Activated naive CD4-positive, alpha-beta T cell treated with Interleukin-2 at 50 U/mL for 16 hours (primary cell): ENCODE data around the gene GRIP2.

Source experiments
- DNase-seq: peaks from one replicate; pipeline ENCODE4 v3.0.0-alpha.2; 2020

The GRIP2 gene

GRCh38 chr3:14561051-14561960, 21.2 kb upstream of the GRIP2 start:
- no peak for DNase-seq

- no peak for DNase-seq
Measured at GRCh38 chr3:14560110-14560509, 20.0 kb upstream of the GRIP2 start.

DNA sequence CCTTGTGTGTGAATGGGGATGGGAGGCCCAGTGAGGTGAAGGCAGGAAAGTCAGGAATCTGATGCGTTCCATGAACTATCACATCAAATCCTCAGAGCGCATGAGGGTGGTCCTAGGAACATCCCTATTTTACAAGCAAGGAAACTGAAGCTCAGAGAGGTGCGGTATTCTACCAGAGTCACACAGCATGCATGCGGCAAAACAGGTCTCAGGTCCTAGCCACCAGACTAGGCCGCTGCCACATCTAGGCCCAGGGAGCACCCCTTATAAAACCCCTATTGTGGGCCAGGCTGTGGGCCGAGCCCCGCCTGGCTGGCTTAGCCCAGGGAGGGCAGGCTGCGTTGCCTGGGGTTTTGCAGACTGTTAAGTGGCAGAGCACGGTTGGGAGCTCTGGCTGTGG, 17.9 kb upstream of the GRIP2 start:
- DNase-seq = no peak

GRCh38 chr3:14555835-14556234, 15.7 kb upstream of the GRIP2 start:
- DNase-seq = no peak

DNA sequence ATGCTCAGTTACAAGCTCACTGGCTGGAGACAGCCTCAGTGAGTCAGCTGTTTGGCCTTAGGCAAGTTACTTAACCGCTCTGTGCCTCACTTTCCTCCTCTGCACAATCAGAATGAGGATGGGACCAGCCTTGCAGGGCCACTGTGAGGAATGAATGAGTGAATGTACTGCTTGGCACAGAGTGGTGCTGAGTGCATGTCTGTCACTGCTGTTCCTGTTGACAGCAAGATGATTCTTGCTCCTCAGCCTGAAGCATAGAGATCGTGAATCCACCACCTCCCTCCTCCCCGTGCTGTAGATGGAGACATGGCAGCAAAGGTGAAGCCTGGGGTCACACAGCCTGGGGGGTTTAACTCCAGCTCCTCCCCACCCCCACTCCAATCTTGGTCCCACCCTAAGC, 14.6 kb upstream of the GRIP2 start:
- DNase-seq = no peak

DNA sequence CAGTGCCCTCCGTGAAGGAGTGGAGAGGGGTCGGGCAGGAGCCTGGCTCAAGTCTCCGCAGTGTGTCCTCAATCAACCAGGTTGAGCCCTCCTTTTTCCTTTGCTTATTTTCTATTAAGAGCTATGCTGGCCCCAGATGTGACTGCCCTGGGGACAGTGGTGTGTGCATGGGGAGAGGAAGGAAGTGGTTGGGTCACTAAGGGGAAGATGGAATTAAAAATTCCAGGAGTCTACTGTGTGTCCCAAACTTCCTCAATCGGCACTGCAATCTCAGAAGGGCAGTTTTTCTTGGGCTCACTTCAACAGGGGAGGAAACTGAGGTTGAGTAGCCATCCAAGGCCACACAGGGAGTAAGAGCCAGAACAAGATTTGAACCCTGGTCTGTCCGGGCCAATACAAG, 13.7 kb upstream of the GRIP2 start:
- DNase-seq = no peak

DNA sequence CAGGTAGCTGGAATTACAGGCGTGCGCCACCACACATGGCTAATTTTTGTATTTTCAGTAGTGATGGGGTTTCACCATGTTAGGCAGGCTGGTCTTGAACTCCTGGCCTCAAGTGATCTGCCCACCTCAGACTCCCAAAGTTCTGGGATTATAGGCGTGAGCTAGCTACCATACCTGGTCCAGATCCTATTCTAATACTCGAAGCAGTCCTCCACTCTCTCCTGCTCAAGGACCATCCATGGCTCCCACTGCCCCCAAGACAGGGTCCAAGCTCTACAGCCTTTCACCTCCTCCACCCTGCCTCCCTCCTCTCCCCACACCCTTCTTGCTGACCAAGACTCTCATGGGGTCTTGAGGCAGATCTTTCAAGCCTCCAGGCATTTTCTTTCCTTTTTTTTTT, 12.6 kb upstream of the GRIP2 start:
- no peak for DNase-seq

- DNase-seq = no peak
Measured at GRCh38 chr3:14552041-14552648, 12.0 kb upstream of the GRIP2 start.

GRCh38 chr3:14550651-14551611, 10.8 kb upstream of the GRIP2 start:
- DNase-seq = no peak

DNA sequence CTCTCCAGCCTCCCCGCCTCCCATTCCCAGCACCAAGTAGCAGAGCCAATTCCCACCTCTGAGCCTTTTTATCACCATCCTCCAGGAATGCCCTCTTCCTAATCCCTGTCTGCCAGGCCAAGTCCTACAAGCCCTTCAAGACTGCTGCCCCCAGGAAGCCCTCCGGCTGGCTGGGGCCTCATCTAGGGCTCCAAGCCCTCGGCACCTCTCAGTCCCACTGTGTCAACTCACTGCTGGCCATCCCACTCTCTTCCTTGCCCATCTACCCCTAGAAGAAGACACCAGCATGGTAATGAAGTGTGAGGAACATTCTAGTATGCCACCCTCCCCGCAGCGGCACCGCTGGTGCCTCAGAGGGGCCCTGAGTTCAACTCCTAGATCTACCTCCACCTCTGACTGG, 10.0 kb upstream of the GRIP2 start:
- no peak for DNase-seq

GRCh38 chr3:14549256-14549919, 9.2 kb upstream of the GRIP2 start:
- no peak for DNase-seq

DNA sequence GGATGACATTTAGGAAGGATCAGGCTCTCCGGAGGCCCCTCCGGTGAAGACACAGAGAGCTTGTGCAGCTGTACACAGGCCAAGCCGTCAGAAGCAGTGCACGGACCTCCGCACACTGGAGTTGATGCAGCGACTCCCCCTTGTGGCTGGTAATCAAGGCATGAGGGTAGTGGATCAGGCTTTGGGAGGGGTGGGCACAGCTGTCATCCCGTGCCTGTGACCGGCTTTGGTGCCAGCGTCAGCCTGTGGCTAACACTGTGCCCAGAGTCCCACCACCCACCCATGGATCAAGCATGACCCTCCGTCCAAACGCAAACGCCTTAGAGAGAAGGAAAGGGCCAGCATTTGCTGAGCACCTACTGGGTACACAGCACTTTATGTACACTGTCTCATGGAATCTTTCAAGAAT, 8.2 kb upstream of the GRIP2 start:
- DNase-seq = peak; percentile 19

GRCh38 chr3:14547693-14548092, 7.6 kb upstream of the GRIP2 start:
- DNase-seq = no peak

- no peak for DNase-seq
Measured at GRCh38 chr3:14546041-14546440, 5.9 kb upstream of the GRIP2 start.

- DNase-seq = no peak
Measured at GRCh38 chr3:14545251-14545635, 5.1 kb upstream of the GRIP2 start.

DNA sequence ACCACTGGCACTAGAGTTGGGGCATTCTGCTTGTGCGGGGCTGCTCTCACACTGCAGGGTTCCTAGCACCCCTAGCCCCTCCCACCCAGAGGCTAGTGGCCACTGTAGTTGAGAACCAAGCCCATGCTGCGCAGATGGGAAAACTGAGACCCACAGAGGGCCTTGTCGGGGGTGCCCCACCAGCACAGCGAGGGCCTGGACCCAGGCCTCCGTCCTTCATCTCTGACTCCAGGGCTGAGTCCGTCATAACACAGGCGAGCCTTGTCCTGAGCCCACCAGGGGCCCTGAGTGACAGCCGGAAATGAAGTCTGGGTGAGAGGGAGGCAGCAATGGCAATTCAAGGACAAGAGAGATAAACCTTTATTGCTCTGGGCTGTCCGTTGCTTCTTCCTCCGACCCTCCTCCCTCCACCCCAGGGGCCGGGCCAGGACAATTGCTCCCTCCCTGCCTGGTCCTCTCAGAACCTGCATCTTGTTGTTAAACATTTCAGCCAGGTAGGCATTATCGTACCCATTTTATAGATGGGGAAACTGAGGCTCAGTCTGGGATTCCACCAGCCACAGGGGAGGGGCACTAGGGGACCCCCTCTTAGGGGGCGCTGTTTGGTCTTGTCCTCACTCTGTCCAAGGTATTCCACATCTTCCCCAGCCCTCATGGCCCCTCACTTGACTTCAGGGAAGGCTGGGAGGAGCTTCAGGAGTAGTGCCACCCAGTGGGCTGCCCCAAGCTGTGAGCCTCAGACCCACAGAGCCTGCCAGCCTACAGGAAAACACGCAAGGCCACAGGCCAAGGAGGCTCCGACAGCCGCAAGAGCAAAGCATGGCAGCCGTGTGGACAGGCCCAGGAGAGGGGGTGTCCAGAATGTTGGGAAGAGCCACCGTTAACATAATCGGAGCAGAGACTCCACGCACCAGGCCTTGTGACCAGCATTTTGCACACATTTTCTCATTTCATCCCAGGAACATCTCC, 4.4 kb upstream of the GRIP2 start:
- DNase-seq = no peak

DNA sequence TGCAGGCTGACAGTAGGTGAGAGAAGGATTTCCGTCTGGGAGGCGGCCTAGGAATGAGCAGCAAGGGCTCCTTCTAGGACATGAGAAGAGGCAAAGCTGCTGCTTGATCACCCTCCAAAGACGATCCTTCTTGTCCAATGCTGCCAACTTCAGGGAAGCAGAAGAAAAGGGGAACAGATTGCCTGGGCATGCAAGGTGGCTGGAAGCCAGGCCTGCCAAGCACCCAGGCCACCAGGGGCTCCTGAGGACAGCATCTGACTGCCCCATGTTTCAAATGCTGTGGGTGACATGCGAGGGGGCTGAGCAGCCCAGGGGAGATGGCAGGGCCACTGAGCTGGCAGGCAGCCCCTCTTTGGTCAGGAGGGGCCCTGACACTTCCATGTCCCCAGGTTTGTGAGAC, 3.3 kb upstream of the GRIP2 start:
- no peak for DNase-seq

GRCh38 chr3:14542656-14543055, 2.5 kb upstream of the GRIP2 start:
- DNase-seq = no peak

GRCh38 chr3:14541646-14542045, 1.5 kb upstream of the GRIP2 start:
- no peak for DNase-seq

- no peak for DNase-seq
Measured at GRCh38 chr3:14540821-14541385, 761 bp upstream of the GRIP2 start.

DNA sequence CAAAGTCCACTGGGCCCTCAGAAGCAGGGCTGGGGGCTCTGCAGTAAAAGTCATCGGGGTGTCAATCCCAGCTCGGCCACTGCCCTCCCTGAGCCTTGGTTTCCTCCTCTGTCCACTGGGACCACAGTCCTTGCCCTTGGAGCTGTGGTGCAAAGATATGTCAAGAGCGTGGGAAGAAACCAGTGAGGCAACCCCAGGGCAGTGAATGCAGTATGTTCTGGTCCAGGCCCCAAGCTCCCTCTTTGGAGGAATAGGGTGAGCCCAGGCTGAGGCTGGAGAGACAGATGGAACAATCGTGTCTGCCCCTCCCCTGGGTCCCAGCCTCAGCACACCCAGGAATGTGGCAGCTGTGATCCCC, 779 bp downstream of the GRIP2 start:
- DNase-seq = no peak
